ENCODE results near the gene ONECUT3.

The ONECUT3 gene

DNA sequence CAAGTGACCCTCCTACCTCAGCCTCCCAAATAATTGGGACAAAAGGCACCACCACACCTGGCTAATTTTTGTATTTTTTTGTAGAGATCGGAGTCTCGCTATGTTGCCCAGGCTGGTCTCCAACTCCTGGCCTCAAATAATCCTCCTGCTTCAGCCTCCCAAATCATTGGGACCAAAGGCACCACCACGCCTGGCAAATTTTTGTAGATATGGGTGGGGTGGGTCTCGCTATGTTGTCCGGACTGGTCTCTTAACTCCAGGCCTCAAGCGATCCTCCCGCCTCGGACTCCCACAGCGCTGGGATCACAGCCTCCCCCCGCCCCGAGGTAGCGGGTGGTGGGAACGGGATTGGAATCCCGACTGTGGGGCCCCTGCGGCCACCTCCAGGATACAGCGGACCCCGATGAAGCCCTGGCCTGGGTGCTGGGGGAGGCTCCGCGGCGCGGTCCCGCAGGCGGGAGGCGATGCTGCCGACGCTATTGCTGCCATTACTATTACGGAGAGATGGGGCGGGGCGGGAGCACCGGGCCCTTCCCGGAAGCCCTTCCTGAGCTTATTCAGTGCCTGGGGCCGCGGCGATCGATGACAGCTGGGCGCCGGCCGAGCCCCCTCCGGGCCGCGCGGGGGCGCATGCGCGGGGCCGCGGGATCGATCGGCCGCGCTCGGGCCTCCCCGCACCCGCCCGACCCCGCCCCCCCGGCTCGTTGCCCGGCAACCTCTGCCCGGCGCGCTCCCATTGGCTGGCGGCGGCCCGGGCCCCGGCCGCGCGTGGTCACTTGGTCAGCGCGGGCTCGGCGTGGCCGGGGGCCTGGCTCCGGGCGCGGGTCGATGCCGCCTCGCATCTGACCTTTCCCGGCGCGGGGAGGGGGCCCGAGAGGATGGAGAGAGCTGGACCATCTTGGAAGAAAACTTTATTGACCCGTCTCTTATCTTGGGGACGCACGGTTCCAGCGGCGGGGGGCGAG is 27.9 kb upstream of the ONECUT3 start:
- Mint-ChIP-seq H3K36me3 (peaks cover 0 to 1% of the 10 kb centered on the region in 2 donors), H3K4me3 (peak overlapping the region; percentile 52 to 56), H3K27me3 (peaks cover 56 to 74% of the 10 kb centered on the region in 2 donors), H3K27ac (no peak overlapping the region), H3K9me3 (no peaks in the 10 kb centered on the region), H3K4me1 (peaks cover 0 to 4% of the 10 kb centered on the region in 2 donors)
- peak; percentile 72 to 77 for ATAC-seq (replicated peaks)
- no peak for DNase-seq

DNA sequence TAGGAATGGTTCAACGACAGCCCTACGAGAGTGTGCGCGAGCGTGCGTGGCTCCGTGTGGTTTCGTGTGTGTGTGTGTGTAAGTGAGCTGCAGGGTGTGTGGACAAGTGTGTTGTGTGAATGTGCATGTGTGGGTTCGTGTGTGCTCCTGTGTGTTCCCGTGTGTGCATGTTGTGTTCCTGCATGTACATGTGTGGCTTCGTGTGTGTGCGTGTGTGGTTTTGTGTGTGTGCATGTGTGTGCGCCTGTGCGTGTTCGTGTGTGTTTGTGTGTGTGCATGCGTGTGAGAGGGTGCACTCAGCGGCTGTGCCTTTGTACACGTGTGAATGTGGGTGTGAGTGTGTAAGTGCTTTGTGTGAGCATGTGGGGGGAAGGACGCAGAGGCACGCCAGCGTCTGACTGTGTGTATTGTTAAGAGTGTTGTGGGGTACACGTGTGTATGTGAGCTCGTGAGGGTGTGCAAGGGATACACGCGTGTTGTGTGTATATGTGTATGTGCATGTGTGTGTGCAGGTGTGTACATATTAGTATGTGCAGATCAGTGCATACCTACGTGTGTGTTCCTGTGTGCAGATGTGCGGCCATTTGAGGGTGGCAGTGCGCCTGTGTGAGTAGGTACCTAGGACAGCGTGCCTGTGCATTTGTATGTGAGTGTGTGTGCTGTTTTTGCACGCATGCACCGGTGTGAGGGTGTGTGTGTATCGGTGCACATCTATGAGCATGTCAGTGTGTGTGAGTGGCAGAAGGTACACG is 24.3 kb upstream of the ONECUT3 start:
- DNase-seq, result no peak
- no peak for ATAC-seq (replicated peaks)
- Mint-ChIP-seq H3K4me1 (peaks cover 0 to 2% of the 10 kb centered on the region in 2 donors), H3K27me3 (peaks cover 41 to 56% of the 10 kb centered on the region in 2 donors), H3K9me3 (no peaks in the 10 kb centered on the region), H3K36me3 (no peaks in the 10 kb centered on the region), H3K4me3 (no peak overlapping the region), H3K27ac (no peak overlapping the region)

DNA sequence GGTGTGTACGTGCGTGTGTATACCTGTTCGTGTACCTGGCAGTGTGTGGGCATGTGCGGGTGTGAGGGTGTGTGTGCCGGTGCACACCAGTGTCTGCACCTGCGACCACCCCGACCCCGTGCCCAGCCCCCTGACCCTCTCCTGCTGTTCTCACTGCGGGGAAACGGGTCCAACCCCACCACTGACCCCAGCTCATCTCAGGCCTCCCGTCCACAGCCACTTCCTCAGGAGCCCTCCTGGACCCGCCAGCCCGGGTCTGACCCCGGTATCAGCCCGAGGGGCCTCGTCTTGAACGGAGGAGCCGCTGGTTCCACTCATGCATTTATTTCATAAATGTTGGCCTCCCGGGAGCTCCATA is 23.8 kb upstream of the ONECUT3 start:
- Mint-ChIP-seq H3K27ac (no peak overlapping the region), H3K9me3 (no peaks in the 10 kb centered on the region), H3K4me1 (peaks cover 0 to 2% of the 10 kb centered on the region in 2 donors), H3K27me3 (peaks cover 44 to 59% of the 10 kb centered on the region in 2 donors), H3K4me3 (no peak overlapping the region), H3K36me3 (no peaks in the 10 kb centered on the region)
- ATAC-seq (replicated peaks), result no peak
- no peak for DNase-seq

DNA sequence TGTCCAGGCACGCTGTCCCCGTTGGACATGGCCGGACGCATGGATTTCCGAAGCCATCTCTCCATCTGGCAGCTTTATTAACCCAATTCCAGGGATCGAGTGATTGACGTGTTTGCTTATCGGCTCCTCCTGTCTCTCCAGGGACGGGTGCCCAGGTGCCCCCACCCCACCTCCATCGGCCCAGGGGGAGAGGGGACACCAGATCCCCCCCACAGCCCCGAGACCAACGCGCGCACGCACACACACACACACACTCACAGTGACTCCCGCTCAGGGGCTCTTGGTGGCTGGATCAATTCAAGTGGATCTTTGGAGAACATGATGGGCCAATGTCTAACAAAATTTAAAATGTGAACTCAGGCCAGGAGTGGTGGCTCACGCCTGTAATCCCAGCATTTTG is 23.1 kb upstream of the ONECUT3 start:
- no peaks in the 10 kb centered on the region for H3K36me3 Mint-ChIP-seq
- no peaks in the 10 kb centered on the region for H3K9me3 Mint-ChIP-seq
- H3K27me3 Mint-ChIP-seq, result peaks cover 44 to 59% of the 10 kb centered on the region in 2 donors
- H3K4me1 Mint-ChIP-seq, result peaks cover 0 to 2% of the 10 kb centered on the region in 2 donors
- DNase-seq, result no peak
- no peak for ATAC-seq (replicated peaks)
- H3K4me3 Mint-ChIP-seq, result no peak overlapping the region
- no peak overlapping the region for H3K27ac Mint-ChIP-seq

DNA sequence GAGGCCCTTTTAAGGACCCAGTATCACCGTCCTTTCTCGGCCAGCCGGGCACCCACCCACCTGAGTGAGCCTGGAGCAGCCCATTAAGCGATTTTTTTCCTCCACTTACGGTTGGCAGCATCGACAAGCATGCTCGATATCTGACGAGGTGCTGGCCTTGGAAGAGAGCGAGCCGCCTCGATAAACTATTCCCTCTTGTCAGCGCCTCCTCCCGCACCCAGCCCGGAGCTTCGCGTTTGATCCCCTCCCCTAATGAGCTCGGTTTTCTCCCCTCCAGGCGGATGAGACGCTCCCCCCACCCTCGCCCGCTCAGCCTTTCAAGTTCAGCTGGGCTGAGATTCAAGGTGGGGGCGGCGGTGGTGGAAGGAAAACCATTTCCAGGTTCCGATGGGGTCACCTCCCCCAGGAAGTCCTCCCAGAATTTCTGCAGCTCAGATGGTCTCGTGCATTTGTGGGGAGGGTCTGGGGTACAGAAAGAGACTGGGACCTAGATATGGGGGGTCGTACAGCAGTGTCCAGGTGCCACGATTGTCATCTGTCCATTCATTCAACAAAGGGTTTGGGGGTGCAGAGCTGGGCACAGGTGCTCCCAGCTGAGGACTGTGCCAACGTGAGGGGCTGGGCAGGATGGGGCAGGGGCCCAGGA is 18.9 kb upstream of the ONECUT3 start:
- Mint-ChIP-seq H3K4me3 (no peak overlapping the region), H3K9me3 (no peaks in the 10 kb centered on the region), H3K27ac (no peak overlapping the region), H3K4me1 (no peaks in the 10 kb centered on the region), H3K36me3 (no peaks in the 10 kb centered on the region), H3K27me3 (peaks cover 53 to 72% of the 10 kb centered on the region in 2 donors)
- ATAC-seq (replicated peaks), result no peak
- DNase-seq, result no peak

DNA sequence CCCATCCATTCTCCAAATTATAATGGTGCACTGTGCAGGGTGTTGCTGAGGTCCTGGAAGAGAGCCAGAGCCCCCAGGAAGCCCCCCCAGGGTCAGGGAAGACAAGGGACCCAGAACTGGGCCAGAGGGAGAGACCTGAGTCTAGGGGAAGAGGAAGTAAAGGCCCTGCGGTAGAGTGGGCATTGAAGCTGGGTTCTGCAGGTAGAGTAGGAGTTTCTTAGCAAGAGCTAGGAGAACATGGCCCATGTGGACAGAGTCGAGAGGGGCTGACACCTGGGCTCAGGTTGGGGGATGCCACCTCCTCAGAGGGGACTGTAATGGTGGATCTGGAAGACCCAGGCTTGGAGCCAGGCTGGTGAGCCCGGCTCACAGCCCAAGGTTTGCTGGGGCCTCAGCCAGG is 17.0 kb upstream of the ONECUT3 start:
- peaks cover 0 to 3% of the 10 kb centered on the region in 2 donors for H3K9me3 Mint-ChIP-seq
- H3K36me3 Mint-ChIP-seq, result peaks cover 4% of the 10 kb centered on the region in 2 donors
- no peaks in the 10 kb centered on the region for H3K4me1 Mint-ChIP-seq
- ATAC-seq (replicated peaks) (no peak), DNase-seq (no peak)
- H3K4me3 Mint-ChIP-seq, result no peak overlapping the region
- peaks cover 62 to 74% of the 10 kb centered on the region in 2 donors for H3K27me3 Mint-ChIP-seq
- H3K27ac Mint-ChIP-seq, result no peak overlapping the region

DNA sequence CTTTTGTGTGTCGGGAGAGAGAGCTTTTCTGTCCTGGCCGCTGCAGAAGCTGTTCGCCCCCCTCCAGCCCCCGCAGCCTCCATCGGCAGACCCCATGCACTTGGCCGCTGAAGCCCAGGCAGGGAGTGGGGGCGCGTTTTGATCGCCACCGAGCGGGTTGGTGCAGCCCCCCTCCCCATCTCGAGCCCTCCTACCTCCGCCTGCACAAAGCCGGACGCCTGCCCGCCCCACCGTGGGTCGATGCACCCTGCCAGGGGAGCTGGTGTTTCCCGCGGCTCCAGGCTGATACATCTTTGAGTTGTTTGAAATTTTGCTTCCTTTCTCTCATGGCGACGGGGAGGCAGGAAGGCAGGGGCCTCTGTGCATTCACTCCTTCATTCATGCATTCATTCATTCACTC is 16.4 kb upstream of the ONECUT3 start:
- peaks cover 4% of the 10 kb centered on the region in 2 donors for H3K36me3 Mint-ChIP-seq
- no peak overlapping the region for H3K4me3 Mint-ChIP-seq
- H3K27me3 Mint-ChIP-seq, result peaks cover 67 to 73% of the 10 kb centered on the region in 2 donors
- H3K27ac Mint-ChIP-seq, result no peak overlapping the region
- no peak for DNase-seq
- ATAC-seq (replicated peaks), result no peak
- no peaks in the 10 kb centered on the region for H3K4me1 Mint-ChIP-seq
- H3K9me3 Mint-ChIP-seq, result peaks cover 0 to 3% of the 10 kb centered on the region in 2 donors

DNA sequence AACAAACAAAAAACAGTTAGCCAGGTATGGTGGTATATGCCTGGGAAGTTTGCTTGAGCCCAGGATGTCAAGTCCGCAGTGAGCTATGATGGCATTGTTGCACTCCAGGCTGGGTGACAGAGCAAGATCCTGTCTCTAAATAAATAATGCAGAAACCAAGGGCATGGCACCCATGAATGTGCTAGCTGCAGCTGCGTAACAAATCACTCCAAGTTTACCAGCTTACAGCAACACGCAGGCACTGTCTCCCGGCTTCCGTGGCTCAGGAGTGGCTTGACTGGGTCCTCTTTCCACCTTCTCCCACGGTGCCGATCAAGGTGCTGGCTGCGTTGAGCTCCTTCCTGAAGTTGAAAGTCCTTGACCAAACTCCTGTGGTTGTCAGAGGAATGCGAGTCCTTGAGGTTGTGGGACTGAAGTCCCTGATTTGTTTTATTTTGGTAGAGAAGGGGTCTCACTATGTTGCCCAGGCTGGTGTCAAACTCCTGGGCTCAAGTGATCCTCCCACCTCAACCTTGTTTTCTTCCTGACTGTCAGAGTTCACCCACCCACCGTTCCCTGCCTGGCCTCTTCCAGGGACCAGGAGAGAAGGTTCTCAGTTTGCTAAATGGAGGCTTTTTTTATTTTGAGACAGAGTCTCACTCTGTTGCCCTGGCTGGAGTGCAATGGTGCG is 13.2 kb upstream of the ONECUT3 start:
- Mint-ChIP-seq H3K4me3 (no peak overlapping the region), H3K27ac (no peak overlapping the region), H3K27me3 (peaks cover 56 to 82% of the 10 kb centered on the region in 2 donors), H3K36me3 (peaks cover 4% of the 10 kb centered on the region in 2 donors), H3K9me3 (peaks cover 0 to 3% of the 10 kb centered on the region in 2 donors), H3K4me1 (no peaks in the 10 kb centered on the region)
- DNase-seq (no peak), ATAC-seq (replicated peaks) (no peak)

DNA sequence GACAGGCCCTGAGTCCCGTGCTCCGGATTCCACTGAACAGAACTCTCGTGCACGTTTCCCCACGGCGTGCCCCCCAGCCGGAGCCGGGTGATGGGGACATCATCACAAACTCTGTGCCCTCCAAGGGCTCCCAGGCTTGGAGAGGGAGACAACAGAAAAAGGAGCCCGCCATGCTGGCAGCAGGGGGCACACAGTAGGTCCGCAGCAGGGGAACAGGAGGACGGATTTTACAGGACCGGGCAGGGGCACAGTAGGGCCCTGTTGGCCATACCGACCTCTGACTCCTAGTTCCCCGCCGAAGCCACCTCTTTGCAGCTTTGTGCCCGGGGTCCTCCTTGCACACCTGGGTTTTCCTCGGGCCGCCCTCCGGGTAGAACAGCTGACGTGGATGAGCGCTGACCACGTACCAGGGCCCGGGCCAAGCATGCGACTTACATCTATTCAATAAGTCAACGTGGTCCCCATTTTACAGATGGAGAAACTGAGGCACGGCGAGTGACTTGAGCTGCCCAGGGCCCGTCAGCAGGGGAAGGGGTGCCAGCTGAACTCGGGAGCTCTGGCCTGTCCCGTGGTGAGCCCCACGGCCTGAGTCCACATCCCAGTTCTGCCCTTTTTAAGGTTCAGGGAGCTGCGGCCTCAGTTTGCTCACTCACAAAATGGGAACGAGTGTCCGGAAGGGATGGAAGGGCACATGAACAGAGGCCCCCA is 10.2 kb upstream of the ONECUT3 start:
- H3K4me3 Mint-ChIP-seq, result no peak overlapping the region
- peaks cover 0 to 3% of the 10 kb centered on the region in 2 donors for H3K9me3 Mint-ChIP-seq
- peaks cover 9% of the 10 kb centered on the region in 2 donors for H3K4me1 Mint-ChIP-seq
- no peak overlapping the region for H3K27ac Mint-ChIP-seq
- ATAC-seq (replicated peaks) (no peak), DNase-seq (no peak)
- peaks cover 52 to 77% of the 10 kb centered on the region in 2 donors for H3K27me3 Mint-ChIP-seq
- peaks cover 4% of the 10 kb centered on the region in 2 donors for H3K36me3 Mint-ChIP-seq

DNA sequence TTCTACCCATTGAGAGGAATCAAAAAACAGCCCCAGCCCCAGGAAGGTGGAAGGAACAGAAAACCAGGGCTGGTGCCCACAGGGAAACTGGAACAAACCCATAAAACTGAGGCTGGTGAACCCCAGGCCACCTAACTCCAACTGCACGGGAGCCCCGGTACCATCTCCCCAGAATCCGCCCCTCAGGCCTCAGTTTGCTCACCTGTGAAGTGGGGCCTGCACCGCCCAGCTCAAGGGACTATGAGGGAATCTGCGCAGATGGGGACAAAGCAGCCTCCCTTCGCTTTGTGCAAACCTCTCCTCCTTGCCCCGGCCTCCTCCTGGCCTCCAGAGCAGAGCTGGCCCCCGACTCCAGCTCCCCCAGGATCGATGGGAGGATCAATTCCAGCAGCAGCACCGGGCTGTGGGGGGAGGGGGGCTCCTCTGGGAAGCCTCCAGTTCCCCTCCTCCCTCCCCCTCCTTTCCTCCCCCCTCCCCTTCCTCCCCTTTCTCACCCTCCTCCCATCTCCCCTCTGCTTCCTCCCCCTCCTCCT is 9.1 kb upstream of the ONECUT3 start:
- ATAC-seq (replicated peaks) (no peak), DNase-seq (no peak)
- Mint-ChIP-seq H3K27ac (no peak overlapping the region), H3K36me3 (peaks cover 4% of the 10 kb centered on the region in 2 donors), H3K9me3 (peaks cover 0 to 3% of the 10 kb centered on the region in 2 donors), H3K27me3 (peaks cover 48 to 72% of the 10 kb centered on the region in 2 donors), H3K4me3 (no peak overlapping the region), H3K4me1 (peaks cover 9 to 15% of the 10 kb centered on the region in 2 donors)

DNA sequence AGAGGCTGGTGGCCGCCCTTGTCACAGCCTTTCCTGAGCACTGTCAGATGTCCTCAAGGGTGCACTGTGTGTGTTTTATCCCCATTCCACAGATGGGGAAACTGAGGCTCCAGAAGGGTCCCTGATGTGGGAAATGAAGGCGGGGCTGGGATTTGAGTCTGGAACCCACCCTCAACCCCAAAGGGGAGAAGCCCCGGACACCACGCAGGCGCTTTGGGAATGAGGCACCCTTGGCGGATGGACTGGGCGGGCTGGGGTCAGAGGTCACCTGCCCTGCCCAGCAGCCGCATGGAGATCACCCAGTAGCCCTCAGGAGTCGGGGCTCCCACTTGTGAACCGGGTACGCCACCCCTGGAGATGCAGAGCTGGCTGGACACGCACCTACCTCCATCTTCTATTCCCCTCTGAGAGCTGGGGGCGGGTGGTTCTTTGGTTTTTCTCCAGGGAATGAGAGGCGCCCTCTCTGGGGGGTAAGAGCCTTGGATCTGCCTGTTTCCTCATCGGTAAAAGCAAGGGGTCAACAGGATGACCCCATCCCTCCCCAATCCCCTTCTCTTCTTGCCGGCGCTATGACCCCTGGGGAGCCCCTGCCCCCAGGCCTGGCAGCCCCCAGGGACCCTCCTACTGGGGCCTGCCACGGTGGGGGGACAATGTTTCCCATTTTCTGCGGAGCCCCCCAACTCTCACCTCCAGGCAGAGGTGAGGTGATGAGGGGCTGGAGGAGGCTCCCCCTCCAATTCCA is 8.3 kb upstream of the ONECUT3 start:
- peaks cover 0 to 3% of the 10 kb centered on the region in 2 donors for H3K9me3 Mint-ChIP-seq
- H3K4me1 Mint-ChIP-seq, result peaks cover 10 to 17% of the 10 kb centered on the region in 2 donors
- H3K27me3 Mint-ChIP-seq, result peaks cover 45 to 68% of the 10 kb centered on the region in 2 donors
- no peak overlapping the region for H3K4me3 Mint-ChIP-seq
- ATAC-seq (replicated peaks) (no peak), DNase-seq (no peak)
- H3K27ac Mint-ChIP-seq, result no peak overlapping the region
- peaks cover 4% of the 10 kb centered on the region in 2 donors for H3K36me3 Mint-ChIP-seq

DNA sequence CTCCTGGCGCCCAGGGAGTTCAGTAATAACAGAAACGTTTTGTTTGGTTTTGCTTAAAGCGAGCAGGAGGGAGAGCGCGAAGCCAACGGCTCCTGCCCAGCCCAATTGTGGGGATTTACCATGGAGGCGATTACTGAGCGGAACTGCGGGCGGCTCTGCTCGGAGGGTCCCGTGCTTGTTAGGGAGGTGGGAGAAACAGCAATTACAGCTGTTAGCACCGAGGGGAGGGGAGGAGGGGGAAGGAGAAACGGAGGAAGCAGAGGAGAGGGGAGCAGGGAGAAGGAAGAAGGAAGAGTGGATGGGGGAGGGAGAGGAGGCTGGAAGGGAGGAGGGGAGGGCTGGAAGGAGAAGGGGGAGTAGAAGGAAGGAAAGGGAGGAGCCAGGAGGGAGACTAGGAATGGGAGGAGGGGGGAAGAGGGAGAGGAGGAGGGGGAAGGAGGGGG is 7.7 kb upstream of the ONECUT3 start:
- H3K4me1 Mint-ChIP-seq, result peaks cover 13 to 22% of the 10 kb centered on the region in 2 donors
- H3K36me3 Mint-ChIP-seq, result peaks cover under 1 to 2% of the 10 kb centered on the region in 2 donors
- no peaks in the 10 kb centered on the region for H3K9me3 Mint-ChIP-seq
- DNase-seq, result no peak
- no peak overlapping the region for H3K4me3 Mint-ChIP-seq
- peaks cover 43 to 68% of the 10 kb centered on the region in 2 donors for H3K27me3 Mint-ChIP-seq
- ATAC-seq (replicated peaks), result no peak
- peak overlapping the region; percentile 25 for H3K27ac Mint-ChIP-seq
